Stimulated activated CD8-positive, alpha-beta memory T cell treated with anti-CD3 and anti-CD28 coated beads, Interleukin-12 subunit alpha, Interleukin-12 subunit beta, amount 100 ng/mL, for 24 hours (primary cell): ENCODE measurements around the gene HCRTR2.
"Not testable (repeated sequence)": the region's sequence is repeated elsewhere in the genome, so short reads cannot be mapped to it uniquely, and the experiment has no call there.

Source experiments
- DNase-seq: peaks from one replicate; pipeline ENCODE4 v3.0.0-alpha.2; 2020; ENCODE audit errors: extremely low read depth

The HCRTR2 gene

DNA sequence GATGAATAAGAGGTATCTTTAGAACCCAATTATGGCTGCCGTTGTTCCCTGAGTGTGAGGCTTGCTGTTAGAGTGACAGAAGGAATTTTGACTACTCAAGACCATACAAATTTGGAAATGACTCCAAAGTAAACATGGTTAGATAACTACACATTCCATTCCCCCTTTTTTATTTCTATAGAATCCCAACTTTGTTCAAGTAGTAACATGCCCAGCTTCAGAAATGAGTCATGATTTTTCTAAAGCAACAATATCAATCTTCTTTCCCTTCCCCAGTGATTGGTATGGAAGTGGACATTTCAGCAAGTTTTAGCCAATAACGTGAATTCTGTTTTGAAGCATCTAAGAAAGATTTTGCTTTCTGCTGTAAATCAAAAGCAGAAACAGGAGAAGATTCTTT, 37.8 kb downstream of the HCRTR2 start:
- DNase-seq: no peak

GRCh38 chr6:55220961-55221360, 46.6 kb downstream of the HCRTR2 start:
- no peak for DNase-seq

DNA sequence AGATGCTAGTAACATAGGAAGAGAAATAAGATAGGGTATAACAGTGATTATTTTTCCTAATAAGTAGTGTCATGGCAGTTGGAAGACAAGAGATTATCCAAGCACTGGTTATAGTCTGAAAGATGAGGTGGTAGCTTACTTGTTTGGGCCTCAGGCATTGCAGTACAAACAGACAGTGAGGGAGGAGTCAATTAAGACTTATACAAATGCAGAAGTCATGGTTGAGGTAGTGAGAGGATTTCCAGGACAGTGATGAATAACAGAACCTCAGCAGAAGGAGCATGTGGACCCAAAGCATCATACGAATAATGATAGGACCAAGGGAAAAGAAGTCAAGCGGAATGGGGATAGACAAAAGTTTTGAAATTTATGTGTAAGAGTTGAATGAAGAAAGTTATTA, 53.5 kb downstream of the HCRTR2 start:
- no peak for DNase-seq

DNA sequence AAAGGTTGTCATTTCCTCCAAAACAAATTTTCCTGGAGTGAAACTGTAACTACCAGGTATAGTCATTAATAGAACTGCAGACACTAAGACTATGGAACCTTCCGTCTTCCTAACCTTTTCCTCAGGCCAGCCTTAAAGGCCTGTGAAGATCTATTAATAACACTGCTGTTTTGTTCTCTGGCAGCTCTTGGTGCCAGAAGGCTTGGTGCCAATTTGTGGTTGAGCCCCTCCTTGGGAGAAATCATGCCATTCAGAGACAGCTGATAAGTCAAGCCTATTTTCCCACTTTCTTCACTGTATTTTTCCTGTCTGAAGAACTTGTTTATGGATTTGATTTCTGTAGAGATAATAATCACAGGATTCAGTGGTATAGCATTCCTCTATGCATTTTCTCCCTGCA, 64.8 kb downstream of the HCRTR2 start:
- DNase-seq: no peak

- DNase-seq: not testable (repeated sequence)
These were observed 66.8 kb downstream of the HCRTR2 start for GRCh38 chr6:55240975-55241605.

DNA sequence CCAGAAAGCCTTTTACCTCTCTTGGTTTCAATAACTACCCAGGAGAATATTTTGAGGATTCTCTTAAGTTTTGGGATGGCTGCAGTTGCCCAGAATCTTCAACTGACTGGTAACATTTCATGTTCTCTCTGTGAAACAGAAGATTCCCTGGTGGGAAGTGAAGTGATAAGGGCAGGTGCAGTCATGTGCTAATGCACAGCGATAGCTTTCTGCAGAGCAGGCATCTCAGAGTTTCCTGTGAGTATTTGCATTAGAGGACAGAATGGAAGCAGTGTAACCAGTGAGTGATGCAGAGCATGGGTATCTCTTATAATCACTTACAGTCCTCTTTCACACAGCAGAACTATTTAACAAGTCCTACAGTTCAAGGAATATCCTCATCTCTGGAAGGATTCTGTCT, 76.1 kb downstream of the HCRTR2 start:
- DNase-seq: no peak

GRCh38 chr6:55255113-55255512, 80.8 kb downstream of the HCRTR2 start:
- DNase-seq: no peak

DNA sequence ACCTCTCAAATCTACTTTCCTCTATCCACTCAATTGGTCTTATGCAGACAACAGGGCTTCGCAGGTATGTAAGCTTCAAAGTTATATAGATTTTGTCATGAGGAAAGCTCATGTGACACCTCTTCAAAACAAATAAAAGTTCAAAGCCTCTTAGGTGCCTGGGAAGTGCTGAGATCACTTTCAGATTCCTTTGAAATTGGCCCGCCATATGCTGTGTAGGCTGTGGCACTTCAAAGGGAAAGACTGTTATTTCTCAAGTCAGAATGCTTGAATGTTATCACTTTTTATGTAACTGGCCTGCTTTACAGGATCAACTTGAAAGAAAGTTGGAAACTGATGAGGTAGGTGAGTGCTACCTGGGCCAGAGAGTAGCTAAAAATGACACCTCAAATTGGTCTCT, 85.9 kb downstream of the HCRTR2 start:
- no peak for DNase-seq

- DNase-seq: no peak
These were observed 91.2 kb downstream of the HCRTR2 start for GRCh38 chr6:55265409-55266114.

GRCh38 chr6:55266896-55267295, 92.6 kb downstream of the HCRTR2 start:
- DNase-seq: no peak

GRCh38 chr6:55276745-55277530, 102.6 kb downstream of the HCRTR2 start:
- no peak for DNase-seq

DNA sequence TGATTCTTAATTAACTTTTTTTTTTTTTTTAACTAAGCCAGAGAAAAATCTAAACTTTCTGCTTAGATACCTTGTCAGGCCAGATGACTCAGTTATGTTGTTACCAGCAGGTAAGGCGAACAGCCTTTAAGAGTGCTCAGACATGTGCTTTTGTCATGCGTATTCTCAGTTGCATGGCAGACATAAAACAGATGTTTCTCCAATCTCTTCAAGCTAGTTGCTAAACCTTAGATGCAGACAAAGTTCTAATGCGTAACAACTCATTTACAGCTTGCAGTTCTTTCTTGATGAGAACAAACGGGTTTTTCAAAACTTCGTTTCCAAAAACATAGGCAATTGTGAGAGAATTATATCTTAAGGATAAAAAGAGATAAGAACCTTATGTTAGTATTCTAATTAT, 103.3 kb downstream of the HCRTR2 start:
- DNase-seq: no peak

DNA sequence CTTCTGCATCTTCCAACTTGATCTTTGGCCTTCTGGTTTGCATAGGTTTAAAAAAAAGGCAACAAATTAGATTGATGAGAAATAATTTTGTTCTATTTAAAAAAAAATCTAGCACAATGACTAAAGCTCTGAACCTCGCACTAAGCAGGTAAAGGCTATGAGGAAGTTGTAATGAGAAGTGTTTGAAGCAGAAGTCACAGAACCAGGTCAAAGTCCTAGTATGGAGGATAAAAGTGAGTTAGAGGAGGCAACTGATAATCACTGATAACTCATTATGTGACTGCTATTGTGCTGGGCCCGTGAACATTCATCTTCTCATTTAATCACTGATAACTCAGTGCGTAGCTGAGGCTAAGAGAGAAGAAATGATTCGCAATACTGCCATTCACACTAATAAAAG, 106.9 kb downstream of the HCRTR2 start:
- no peak for DNase-seq

GRCh38 chr6:55282115-55282514, 107.8 kb downstream of the HCRTR2 start:
- no peak for DNase-seq

GRCh38 chr6:55286824-55287223, 112.5 kb downstream of the HCRTR2 start:
- no peak for DNase-seq

DNA sequence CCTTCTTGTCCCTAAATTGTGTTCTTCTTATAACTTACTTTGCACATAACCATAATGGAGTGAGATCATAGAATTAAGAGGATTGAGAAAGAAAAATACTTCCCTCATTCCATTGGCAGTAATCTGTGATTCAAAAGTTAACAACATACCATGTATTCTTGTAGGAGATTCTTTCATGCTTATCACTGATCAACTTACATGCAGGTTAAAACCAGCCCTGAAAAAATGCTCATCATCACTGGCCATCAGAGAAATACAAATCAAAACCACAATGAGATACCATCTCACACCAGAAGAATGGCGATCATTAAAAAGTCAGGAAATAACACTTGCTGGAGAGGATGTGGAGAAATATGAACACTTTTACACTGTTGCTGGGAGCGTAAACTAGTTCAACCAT, 116.4 kb downstream of the HCRTR2 start:
- no peak for DNase-seq

- DNase-seq: no peak
These were observed 118.8 kb downstream of the HCRTR2 start for GRCh38 chr6:55293116-55293515.

DNA sequence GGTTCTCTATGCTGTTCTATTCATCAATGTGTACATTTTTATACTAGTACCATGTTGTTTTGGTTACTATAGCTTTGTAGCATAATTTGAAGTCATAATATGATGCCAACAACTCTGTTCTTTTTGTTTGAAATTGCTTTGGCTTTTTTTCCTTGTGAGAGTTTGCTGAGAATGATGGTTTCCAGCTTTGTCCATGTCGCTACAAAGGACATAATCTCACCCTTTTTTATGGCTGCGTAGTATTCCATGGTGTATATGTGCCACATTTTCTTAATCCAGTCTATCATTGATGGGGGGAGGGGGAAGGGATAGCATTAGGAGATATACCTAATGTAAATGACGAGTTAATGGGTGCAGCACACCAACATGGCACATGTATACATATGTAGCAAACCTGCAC, 122.9 kb downstream of the HCRTR2 start:
- DNase-seq: not testable (repeated sequence)

GRCh38 chr6:55299286-55299985, 125.1 kb downstream of the HCRTR2 start:
- no peak for DNase-seq

DNA sequence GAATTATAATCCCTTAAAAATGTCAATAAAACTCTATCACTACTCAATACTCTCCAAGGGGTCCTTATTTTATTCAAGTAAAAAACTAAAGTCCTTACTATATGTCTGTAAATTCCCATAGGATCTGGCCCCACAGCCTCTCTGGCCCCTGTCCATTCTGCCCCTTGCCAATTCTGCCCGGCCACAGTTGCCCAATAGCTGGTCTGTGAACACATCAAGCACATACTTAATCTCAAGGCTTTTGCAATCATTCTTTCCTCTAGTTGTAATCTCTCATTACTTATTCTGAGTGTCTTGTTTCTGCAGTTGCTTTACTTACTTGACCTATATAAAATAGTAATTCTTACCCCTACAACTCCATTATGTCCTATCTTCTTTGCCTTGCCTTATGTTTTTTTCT, 130.4 kb downstream of the HCRTR2 start:
- DNase-seq: no peak

- DNase-seq: no peak
These were observed 145.8 kb downstream of the HCRTR2 start for GRCh38 chr6:55319961-55320695.

- no peak for DNase-seq
These were observed 146.4 kb downstream of the HCRTR2 start for GRCh38 chr6:55320696-55321086.
